Sigmoid colon (tissue), 7 donors: Measurements from ENCODE around the gene TCOF1. TPM values are rescaled to one million over a fixed set of nuclear protein-coding genes. Genes with fewer than 3 reads are reported as not detected.

Experiments used
- DNase-seq: peaks from one replicate; pipeline ENCODE4 v3.0.0-alpha.2; 2019
- H3K27ac ChIP-seq, 4 donors: fragments of 200-600 bp; sonication (generic); one replicate each; pipeline ENCODE4 v1.5.1; 2016 to 2019; ENCODE audit warnings: mild to moderate bottlenecking in 1 of 4
- H3K27me3 ChIP-seq, 3 donors: fragments of 200-600 bp; sonication (generic); one replicate each; pipeline ENCODE4 v1.5.1; 2019; ENCODE audit warnings: mild to moderate bottlenecking in 1 of 3
- H3K36me3 ChIP-seq, 4 donors: fragments of 200-600 bp; sonication (generic); one replicate each; pipeline ENCODE4 v1.5.1; 2016 to 2019
- H3K4me1 ChIP-seq, 4 donors: fragments of 200-600 bp; sonication (generic); one replicate each; pipeline ENCODE4 v1.5.1; 2017 to 2019
- H3K4me3 ChIP-seq, 4 donors: fragments of 200-600 bp; sonication (generic); one replicate each; pipeline ENCODE4 v1.5.1; 2017 to 2019; ENCODE audit warnings: mild to moderate bottlenecking in 2 of 4, moderate library complexity in 1 of 4
- H3K9me3 ChIP-seq, 4 donors: fragments of 200-600 bp in 3 of 4; sonication (generic) in 3 of 4; one replicate each; pipeline versions ENCODE4 v1.5.1 to v1.6.1; 2013 to 2019
- EP300 ChIP-seq, 4 donors: sonication (generic); formaldehyde crosslinking; IDR thresholded peaks; one replicate each; pipeline ENCODE4 v1.6.1; 2017; ENCODE audit warnings: antibody characterized with exemption in 4 of 4
- POLR2A ChIP-seq, 2 donors: fragments of 450-650 bp; IDR thresholded peaks; one replicate each; pipeline ENCODE4 v1.6.1; 2016; ENCODE audit warnings: antibody characterized with exemption in 2 of 2, mild to moderate bottlenecking in 2 of 2, moderate library complexity in 2 of 2
- POLR2AphosphoS5 ChIP-seq, 4 donors: sonication (generic); formaldehyde crosslinking; IDR thresholded peaks; one replicate each; pipeline ENCODE4 v1.6.1; 2017; ENCODE audit warnings: antibody characterized with exemption in 4 of 4
- WGBS, 2 donors: extraction: QIAGEN DNeasy Blood & Tissue Kit; methylation state at CpG; one replicate each; pipeline ENCODE4 v1.1.7; 2013; 5-methylcytosine and 5-hydroxymethylcytosine counted together
- intact Hi-C: fragments of 100-400 bp; cut with DNase I; formaldehyde crosslinking; loops from one replicate; pipeline ENCODE4 v1.15.1; 2023
- polyA plus RNA-seq, 3 donors: library from polyadenylated mRNA; stranded (reverse); fragments of 200-250 nt; gene quantifications; one replicate each; pipeline ENCODE4 v1.2.3, GENCODE V29; 2013
- total RNA-seq, 4 donors: library from RNA; depleted of rRNA; stranded (reverse); fragments of >200 nt; gene quantifications; one replicate each; pipeline ENCODE4 v1.1.0, GENCODE V29; 2016
- TF ChIP-seq, protein P1 (sequence below), 4 experiments: fragments of 450-650 bp in 3 of 4; fragments of 200-600 bp in 1 of 4; IDR thresholded peaks; one replicate each; pipeline ENCODE4 v1.5.1; 2016 to 2019; ENCODE audit warnings: antibody characterized with exemption in 4 of 4, mild to moderate bottlenecking in 3 of 4, moderate library complexity in 2 of 4
- donor health status: healthy with polysubstance abuse.
- donor health status: Bipolar disorder and iron deficiency.
- donor health status: healthy.

Gene TCOF1
- total and polyA plus RNA-seq, 7 donors = 5.4 to 28.1 (median 20.0) TPM

GRCh38 chr5:150402229-150402773 is 44.8 kb downstream of the TCOF1 start:
- intact Hi-C loops = no loop called here
- Histone ChIP-seq H3K27me3 (no peaks in the 10 kb centered on the region), H3K27ac (no peak overlapping the region), H3K4me1 (no peaks in the 10 kb centered on the region), H3K4me3 (no peak overlapping the region), H3K9me3 (no peaks in the 10 kb centered on the region), H3K36me3 (peaks cover 0 to 56% (median 11%) of the 10 kb centered on the region in 4 donors)
- DNase-seq = no peak
- 80 to 85% methylated on average over 4 of the region's 4 CpGs for whole genome bisulfite sequencing, 2 donors
- no peak for TF ChIP-seq EP300 (IDR thresholded peaks at IDR 0.05)
- TF ChIP-seq, protein P1, sequence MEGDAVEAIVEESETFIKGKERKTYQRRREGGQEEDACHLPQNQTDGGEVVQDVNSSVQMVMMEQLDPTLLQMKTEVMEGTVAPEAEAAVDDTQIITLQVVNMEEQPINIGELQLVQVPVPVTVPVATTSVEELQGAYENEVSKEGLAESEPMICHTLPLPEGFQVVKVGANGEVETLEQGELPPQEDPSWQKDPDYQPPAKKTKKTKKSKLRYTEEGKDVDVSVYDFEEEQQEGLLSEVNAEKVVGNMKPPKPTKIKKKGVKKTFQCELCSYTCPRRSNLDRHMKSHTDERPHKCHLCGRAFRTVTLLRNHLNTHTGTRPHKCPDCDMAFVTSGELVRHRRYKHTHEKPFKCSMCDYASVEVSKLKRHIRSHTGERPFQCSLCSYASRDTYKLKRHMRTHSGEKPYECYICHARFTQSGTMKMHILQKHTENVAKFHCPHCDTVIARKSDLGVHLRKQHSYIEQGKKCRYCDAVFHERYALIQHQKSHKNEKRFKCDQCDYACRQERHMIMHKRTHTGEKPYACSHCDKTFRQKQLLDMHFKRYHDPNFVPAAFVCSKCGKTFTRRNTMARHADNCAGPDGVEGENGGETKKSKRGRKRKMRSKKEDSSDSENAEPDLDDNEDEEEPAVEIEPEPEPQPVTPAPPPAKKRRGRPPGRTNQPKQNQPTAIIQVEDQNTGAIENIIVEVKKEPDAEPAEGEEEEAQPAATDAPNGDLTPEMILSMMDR (IDR thresholded peaks at IDR 0.05) = no peak
- no peak for TF ChIP-seq POLR2A (IDR thresholded peaks at IDR 0.05)
- no peak for TF ChIP-seq POLR2AphosphoS5 (IDR thresholded peaks at IDR 0.05)

DNA sequence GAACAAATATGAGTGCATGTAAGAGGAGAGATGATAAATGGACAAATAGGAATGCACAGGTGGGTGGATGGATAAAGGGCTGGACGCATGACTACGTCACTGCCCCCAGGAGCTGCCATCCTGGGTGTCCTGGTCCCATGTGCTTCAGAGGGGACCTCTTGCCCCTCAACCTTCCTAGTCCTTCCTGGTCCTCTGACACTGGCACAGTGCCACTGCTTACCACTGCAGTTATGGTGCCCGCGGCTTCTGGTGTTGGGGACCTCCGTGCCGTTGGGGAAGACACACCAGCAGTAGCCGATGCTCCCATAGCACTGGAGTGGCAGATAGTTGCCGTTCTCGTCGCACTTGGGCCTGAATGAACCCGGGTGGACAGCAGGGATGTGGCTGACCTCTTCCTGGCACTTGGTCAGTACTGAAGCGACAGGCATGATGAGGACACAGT is 45.4 kb downstream of the TCOF1 start:
- 92% methylated on average over 12 of the region's 12 CpGs for WGBS, 2 donors
- Histone ChIP-seq H3K27ac (no peak overlapping the region), H3K36me3 (peaks cover 0 to 50% (median 11%) of the 10 kb centered on the region in 4 donors), H3K4me1 (no peaks in the 10 kb centered on the region), H3K27me3 (no peaks in the 10 kb centered on the region), H3K9me3 (no peaks in the 10 kb centered on the region), H3K4me3 (no peak overlapping the region)
- TF ChIP-seq EP300 (IDR thresholded peaks at IDR 0.05) (no peak), POLR2AphosphoS5 (IDR thresholded peaks at IDR 0.05) (no peak), POLR2A (IDR thresholded peaks at IDR 0.05) (no peak)
- TF ChIP-seq, protein P1 (IDR thresholded peaks at IDR 0.05) = no peak
- intact Hi-C loops = no loop called here
- DNase-seq = no peak

DNA sequence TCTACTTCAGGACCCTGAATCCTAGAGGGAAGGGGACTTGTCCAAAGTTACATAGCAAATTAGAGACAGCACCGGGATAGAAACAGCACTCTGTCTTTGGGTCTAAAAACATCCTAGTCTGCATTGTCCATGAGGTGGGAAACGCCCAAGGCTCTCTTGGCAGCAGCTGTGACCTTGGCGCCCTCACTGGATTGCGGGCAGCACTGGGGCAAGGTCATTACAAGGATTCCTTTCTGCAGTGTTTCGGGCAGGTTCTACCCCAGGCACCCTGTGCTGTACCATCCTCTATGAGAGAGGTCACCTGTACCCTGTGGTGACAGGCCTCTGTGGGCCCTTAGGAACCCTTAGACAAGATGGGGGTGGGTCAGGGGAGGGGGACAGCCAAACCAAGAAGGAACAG is 46.6 kb downstream of the TCOF1 start:
- Histone ChIP-seq H3K4me3 (no peak overlapping the region), H3K36me3 (peaks cover 0 to 38% (median 7%) of the 10 kb centered on the region in 4 donors), H3K4me1 (no peaks in the 10 kb centered on the region), H3K9me3 (no peaks in the 10 kb centered on the region), H3K27me3 (no peaks in the 10 kb centered on the region), H3K27ac (no peak overlapping the region)
- 79 to 88% methylated on average over 5 of the region's 5 CpGs for WGBS, 2 donors
- TF ChIP-seq, protein P1 (IDR thresholded peaks at IDR 0.05) = no peak
- TF ChIP-seq POLR2AphosphoS5 (IDR thresholded peaks at IDR 0.05) (no peak), EP300 (IDR thresholded peaks at IDR 0.05) (no peak)
- no peak for DNase-seq
- intact Hi-C loops = no loop called here

DNA sequence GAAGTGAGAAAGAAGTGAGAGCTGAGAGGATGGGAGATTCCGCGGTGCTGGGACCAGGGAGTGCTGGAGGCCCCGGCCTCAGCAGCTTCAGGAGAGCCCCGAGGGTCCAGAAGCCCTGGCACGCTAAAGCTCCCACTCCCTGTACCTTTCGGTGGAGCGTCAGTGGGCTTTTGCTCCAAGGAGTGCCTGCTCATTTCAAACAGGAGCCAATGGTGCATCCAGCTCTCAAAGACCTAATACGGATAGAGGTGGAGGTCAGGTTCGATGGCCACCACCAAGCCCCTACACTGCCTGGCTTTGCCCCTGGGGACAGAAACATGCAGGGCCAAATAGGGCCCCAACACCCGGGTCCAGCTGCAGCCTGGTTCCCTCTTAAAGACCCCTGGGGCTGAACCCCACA is 47.0 kb downstream of the TCOF1 start:
- 93 to 95% methylated on average over 10 of the region's 10 CpGs for WGBS, 2 donors
- no peaks in the 10 kb centered on the region for H3K4me1 ChIP-seq
- H3K9me3 ChIP-seq = no peaks in the 10 kb centered on the region
- H3K27me3 ChIP-seq = no peaks in the 10 kb centered on the region
- no peak for DNase-seq
- H3K36me3 ChIP-seq = peaks cover 0 to 34% (median 5%) of the 10 kb centered on the region in 4 donors
- H3K4me3 ChIP-seq = no peak overlapping the region
- H3K27ac ChIP-seq = no peak overlapping the region
- TF ChIP-seq, protein P1 (IDR thresholded peaks at IDR 0.05) = no peak
- TF ChIP-seq POLR2AphosphoS5 (IDR thresholded peaks at IDR 0.05) (no peak), EP300 (IDR thresholded peaks at IDR 0.05) (no peak), POLR2A (IDR thresholded peaks at IDR 0.05) (no peak)
- intact Hi-C loops = no loop called here
